Nephron (organoid): ENCODE measurements around the gene PTGDR2.

Experiments
- H3K27ac Mint-ChIP-seq, 3 experiments: 2 replicates each; pipeline ENCODE4 v1.8.0; 2020; ENCODE audit warnings: mixed read lengths in 3 of 3, mild to moderate bottlenecking in 2 of 3, moderate library complexity in 1 of 3
- H3K27me3 Mint-ChIP-seq: 2 replicates; pipeline ENCODE4 v1.8.0; 2021; ENCODE audit warnings: low read depth, mild to moderate bottlenecking, moderate library complexity, mixed read lengths
- H3K36me3 Mint-ChIP-seq: 2 replicates; pipeline ENCODE4 v1.8.0; 2020; ENCODE audit warnings: low read depth, mixed read lengths
- H3K4me1 Mint-ChIP-seq: 2 replicates; pipeline ENCODE4 v1.8.0; 2020; ENCODE audit warnings: mixed read lengths
- H3K4me3 Mint-ChIP-seq, 3 experiments: 2 replicates each; pipeline ENCODE4 v1.8.0; 2020; ENCODE audit warnings: mild to moderate bottlenecking in 3 of 3, mixed read lengths in 3 of 3, moderate library complexity in 2 of 3
- H3K9me3 Mint-ChIP-seq: 2 replicates; pipeline ENCODE4 v1.8.0; 2020; ENCODE audit warnings: mixed read lengths
- TF ChIP-seq, protein P1 (sequence below), 3 experiments: fragments of 200-600 bp; sonication (generic); IDR thresholded peaks; one replicate each; pipeline ENCODE4 v1.5.0; 2021; ENCODE audit warnings: antibody characterized with exemption in 3 of 3; ENCODE audit not compliant: unreplicated experiment in 3 of 3

PTGDR2 gene

DNA sequence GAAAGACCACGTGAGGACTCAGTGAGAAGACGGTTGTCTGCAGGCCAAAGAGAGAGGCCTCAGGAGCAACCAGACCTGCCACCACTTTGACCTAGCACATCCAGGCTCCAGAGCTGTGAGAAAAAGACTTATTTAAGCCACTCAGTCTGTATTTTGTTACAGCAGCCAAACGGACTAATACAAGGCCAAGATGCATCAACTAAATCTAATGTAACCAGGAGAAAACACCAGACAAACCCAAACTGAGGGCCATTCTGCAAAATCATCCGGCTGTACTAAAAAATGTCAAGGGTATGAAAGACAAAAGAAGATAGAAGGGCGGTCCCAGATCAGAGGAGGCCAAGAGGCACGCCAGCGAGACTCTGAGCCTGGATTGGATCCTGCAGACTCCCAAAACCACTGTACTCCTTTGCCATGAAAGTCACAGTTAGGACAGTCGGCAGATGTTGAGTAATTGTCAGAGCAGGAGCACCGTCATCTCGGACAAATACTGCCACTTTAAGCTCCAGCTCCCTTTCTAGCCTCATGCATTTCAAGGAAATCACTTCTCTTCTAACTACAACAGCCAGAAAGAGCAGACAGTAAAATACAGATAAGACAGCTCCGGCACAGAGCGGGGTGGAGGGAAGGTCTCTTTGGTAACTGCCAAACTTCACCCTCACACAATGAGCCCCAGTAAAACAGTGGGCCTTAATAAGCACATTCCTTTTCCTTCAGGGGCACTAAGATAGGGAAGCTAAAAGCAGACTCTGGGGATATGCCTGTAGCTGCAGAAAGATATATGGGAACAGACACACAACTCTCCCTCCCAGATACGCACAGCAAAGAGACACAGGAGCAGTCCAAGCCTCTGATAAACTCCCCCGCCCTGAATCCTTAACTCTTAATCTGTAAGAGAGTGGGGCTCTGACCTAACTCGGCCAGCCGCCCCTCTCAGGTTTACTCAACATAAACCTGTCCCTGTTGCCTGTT, 8.1 kb upstream of the PTGDR2 start:
- Mint-ChIP-seq H3K36me3 (no peaks in the 10 kb centered on the region), H3K27ac (peak overlapping the region; percentile 55 to 91 (median 79)), H3K4me1 (peaks cover 32% of the 10 kb centered on the region), H3K4me3 (no peak overlapping the region), H3K9me3 (no peaks in the 10 kb centered on the region), H3K27me3 (no peaks in the 10 kb centered on the region)
- TF ChIP-seq, protein P1, sequence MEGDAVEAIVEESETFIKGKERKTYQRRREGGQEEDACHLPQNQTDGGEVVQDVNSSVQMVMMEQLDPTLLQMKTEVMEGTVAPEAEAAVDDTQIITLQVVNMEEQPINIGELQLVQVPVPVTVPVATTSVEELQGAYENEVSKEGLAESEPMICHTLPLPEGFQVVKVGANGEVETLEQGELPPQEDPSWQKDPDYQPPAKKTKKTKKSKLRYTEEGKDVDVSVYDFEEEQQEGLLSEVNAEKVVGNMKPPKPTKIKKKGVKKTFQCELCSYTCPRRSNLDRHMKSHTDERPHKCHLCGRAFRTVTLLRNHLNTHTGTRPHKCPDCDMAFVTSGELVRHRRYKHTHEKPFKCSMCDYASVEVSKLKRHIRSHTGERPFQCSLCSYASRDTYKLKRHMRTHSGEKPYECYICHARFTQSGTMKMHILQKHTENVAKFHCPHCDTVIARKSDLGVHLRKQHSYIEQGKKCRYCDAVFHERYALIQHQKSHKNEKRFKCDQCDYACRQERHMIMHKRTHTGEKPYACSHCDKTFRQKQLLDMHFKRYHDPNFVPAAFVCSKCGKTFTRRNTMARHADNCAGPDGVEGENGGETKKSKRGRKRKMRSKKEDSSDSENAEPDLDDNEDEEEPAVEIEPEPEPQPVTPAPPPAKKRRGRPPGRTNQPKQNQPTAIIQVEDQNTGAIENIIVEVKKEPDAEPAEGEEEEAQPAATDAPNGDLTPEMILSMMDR (IDR thresholded peaks at IDR 0.05; ENCODE audit: unreplicated experiment in 3 of 3), result no peak

DNA sequence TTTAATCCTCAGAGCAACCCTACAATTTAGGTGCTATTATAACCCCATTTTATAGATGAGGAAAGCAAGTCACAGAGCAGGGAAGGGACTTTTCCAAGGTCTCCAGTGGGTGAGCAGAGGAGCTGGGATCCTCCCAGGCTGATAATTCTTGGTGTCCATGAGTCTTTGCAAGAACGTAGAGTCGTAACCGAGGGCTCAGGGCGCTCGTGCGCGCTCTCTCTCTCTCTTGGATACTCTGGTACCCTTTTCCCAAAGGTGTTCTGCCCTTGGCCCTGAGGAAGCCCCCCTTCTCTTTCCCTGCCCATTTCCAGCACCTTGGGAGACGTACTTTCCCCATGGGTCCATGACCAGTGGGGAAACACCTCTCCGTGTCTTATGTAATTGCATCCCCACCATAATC, 6.4 kb upstream of the PTGDR2 start:
- H3K27ac Mint-ChIP-seq, result peak overlapping the region in 2 of 3 experiments; percentile 62 to 88
- no peak overlapping the region for H3K4me3 Mint-ChIP-seq
- TF ChIP-seq, protein P1 (IDR thresholded peaks at IDR 0.05; ENCODE audit: unreplicated experiment in 3 of 3), result no peak
- H3K27me3 Mint-ChIP-seq, result no peaks in the 10 kb centered on the region
- H3K9me3 Mint-ChIP-seq, result no peaks in the 10 kb centered on the region
- H3K36me3 Mint-ChIP-seq, result no peaks in the 10 kb centered on the region
- H3K4me1 Mint-ChIP-seq, result peaks cover 32% of the 10 kb centered on the region

DNA sequence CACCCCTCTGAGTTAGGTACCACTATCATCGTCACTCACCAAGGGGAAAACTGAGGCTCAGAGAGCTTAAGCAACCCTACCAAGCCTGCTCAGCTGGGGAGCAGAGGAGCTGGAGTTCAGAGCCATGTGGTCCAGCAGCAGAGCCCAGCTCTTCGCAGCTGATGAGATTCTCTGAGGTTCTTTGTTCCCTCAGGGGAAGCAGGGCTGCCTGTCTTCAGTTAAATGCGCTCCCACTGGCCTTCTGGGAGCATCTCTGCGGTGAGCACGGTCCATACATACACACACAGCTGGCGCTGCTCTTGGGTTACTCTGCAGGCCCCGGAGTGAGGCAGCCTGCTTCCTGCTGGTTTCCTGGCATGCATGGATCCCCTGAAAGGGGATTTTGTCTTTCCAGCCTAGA, 5.2 kb upstream of the PTGDR2 start:
- no peak overlapping the region for H3K4me3 Mint-ChIP-seq
- H3K4me1 Mint-ChIP-seq, result peaks cover 28% of the 10 kb centered on the region
- no peaks in the 10 kb centered on the region for H3K9me3 Mint-ChIP-seq

DNA sequence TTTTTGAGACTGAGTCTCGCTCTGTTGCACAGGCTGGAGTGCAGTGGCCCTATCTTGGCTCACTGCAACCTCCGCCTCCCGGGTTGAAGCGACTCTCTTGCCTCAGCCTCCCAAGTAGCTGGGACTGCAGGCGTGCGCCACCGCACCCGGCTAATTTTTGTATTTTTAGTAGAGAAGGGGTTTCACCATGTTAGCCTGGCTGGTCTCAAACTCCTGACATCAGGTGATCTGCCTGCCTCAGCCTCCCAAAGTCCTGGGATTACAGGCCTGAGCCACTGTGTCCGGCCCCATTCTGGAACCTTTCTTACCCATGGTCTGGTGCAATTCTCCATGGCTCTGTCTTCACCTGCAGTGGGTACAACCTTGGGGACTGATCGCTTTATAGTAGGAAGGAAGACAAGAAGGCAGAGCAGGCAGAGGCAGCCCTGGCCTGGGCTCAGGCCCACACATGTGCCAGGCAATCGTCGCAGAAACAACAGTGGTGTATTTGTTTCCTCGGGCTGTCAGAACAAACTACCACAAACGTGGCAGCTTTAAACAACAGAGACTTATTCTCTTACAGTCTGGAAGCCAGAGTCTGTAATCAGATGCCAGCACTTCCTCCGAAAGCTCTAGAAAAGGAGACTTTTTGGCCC, 4.0 kb upstream of the PTGDR2 start:
- H3K4me3 Mint-ChIP-seq, result no peak overlapping the region
- TF ChIP-seq, protein P1 (IDR thresholded peaks at IDR 0.05; ENCODE audit: unreplicated experiment in 3 of 3), result no peak
- H3K36me3 Mint-ChIP-seq, result no peaks in the 10 kb centered on the region

More for the DNA sequence above, 5.2 kb upstream of the PTGDR2 start:
- Mint-ChIP-seq H3K36me3 (no peaks in the 10 kb centered on the region), H3K27ac (peak overlapping the region in 2 of 3 experiments; percentile 35 to 73), H3K27me3 (no peaks in the 10 kb centered on the region)
- TF ChIP-seq, protein P1 (IDR thresholded peaks at IDR 0.05; ENCODE audit: unreplicated experiment in 3 of 3), result no peak

DNA sequence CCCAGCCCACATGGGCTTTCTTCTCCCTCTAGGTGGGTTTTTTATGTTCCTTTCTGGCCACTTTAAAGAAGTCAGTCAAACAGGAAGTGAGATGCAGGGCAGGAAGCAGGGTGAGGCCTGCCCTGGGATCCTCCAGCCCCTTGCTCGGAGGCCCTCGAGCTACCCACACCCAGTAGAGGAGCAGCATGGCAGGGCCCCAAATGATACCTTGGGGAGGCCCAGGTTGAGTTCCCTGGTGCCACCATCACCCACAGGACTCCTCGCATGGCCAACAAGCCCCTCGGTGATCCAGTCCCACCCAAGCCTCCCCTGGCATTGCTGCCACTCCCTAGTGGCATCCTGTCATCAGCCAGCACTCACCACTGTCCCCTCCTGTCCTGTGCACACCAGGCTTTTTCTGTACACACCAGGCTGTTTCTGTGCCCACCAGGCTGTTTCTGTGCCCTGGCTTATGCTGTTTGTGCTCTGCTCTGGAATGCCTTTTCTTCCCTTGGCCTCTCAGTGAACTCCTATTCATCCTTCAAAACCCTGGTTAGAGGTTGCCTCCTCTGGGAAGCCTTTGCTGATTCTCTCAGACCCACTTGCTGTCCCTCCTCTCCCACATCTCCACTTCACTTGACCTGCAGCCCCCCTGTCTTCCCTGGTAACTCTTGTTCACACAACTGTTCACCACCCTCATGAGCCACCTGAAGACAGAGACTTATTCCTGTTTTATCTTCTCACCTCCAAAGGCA, 3.1 kb upstream of the PTGDR2 start:
- no peaks in the 10 kb centered on the region for H3K9me3 Mint-ChIP-seq
- no peaks in the 10 kb centered on the region for H3K27me3 Mint-ChIP-seq
- peaks cover 38% of the 10 kb centered on the region for H3K4me1 Mint-ChIP-seq
- H3K27ac Mint-ChIP-seq, result no peak overlapping the region
- TF ChIP-seq, protein P1 (IDR thresholded peaks at IDR 0.05; ENCODE audit: unreplicated experiment in 3 of 3), result no peak
- no peaks in the 10 kb centered on the region for H3K36me3 Mint-ChIP-seq
- no peak overlapping the region for H3K4me3 Mint-ChIP-seq

More for the DNA sequence above, 4.0 kb upstream of the PTGDR2 start:
- Mint-ChIP-seq H3K9me3 (no peaks in the 10 kb centered on the region), H3K4me1 (peaks cover 39% of the 10 kb centered on the region), H3K27ac (no peak overlapping the region), H3K27me3 (no peaks in the 10 kb centered on the region)
